NCI-H187 treated with DMSO at 0.1 percent for 48 hours (cell line): ENCODE measurements around the gene ZBTB14.

Experiments
- DNase-seq: peaks from one replicate; lab custom pipeline; 2025; lab: John Stamatoyannopoulos, UW

The ZBTB14 gene

DNA sequence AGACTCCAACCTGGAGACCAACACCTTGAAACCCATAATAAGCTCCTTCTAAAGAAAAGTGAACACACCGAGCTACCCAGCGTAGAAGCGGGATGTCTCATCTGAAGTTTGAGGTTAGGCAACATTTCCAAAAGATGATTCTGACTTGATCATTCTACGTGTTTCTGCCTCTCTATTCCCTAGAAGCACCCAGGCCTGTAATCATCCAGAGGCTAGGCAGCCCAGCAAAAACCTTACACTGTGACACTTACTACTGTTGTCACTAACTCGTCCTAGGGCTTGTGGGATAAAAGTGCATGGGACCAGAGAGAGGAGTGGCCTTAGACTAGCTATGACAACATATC lies 1.4 kb downstream of the ZBTB14 start:
- DNase-seq = no peak

DNA sequence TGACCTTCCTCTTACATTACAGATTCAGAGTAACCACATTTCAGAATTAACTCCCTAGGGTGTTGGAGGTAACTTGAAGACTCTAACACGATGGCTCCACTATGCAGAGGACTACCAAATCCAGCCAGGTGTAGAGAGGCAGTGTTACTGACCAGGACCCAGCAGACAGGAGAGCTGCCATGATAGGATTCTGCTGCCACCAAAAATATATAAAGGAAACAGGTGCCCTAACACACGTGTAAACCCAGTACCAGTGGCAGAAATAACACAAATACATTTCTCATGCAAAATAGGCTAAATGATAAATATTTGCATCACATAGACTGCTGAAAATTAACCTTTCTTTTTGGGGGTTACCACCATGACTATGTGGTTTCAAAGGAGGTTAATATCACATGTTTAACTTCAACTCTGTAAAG lies 7.0 kb downstream of the ZBTB14 start:
- DNase-seq = no peak

DNA sequence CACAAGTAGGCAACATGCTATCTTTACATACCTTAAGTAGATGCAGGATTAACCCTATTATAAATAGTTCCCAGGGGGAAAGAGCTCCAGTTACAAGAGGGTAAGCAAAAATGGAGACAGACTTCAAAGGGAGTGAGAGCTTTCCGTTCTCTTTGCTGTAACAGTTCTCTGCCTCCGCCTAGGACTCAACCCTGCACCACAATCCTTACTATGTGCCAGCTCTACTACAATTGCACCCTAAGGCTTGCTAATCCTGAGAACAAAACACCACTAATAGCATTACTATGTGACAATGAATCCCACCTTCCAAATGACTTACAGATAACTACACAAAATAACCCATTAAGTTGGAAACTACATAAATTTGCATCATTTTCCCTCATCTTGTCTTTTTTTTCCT lies 7.7 kb downstream of the ZBTB14 start:
- DNase-seq = no peak

DNA sequence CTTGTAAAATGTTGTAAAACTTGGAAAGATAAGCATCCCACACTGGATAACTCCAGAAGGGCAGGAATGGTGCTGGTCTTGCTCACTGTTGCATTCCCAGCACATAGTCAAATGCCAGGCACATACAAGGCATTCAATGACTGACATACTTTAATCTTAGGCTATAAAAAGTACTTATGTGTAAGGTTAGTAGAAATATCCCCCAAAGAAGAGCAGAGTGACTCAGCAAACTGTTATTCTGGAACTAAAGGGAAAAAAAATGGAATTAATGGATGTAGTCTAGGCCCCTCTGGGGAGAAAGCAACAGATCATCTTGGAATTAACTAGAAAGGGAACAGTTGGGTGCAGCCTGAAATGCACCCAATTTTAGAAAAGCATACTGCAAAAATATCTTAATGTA lies 9.0 kb downstream of the ZBTB14 start:
- DNase-seq = no peak

DNA sequence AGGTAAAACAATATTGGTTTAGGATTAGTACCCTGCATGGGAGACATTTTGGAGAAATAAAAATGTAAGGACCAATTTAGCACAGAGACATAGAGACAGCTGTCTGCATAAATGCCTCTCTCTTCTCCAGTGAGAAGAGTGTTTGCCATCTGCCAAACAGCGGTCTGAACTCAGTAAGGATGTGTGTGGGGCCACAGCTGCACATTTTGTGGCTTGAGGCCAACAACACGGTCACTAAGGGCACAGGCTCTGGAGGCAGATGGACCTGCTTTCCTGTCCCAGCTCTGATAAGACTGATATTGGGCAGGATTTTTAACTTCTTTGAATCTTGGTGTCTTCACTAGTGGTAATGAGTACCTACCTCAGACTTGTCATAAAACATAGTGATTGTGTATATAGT lies 10.2 kb downstream of the ZBTB14 start:
- DNase-seq = no peak

DNA sequence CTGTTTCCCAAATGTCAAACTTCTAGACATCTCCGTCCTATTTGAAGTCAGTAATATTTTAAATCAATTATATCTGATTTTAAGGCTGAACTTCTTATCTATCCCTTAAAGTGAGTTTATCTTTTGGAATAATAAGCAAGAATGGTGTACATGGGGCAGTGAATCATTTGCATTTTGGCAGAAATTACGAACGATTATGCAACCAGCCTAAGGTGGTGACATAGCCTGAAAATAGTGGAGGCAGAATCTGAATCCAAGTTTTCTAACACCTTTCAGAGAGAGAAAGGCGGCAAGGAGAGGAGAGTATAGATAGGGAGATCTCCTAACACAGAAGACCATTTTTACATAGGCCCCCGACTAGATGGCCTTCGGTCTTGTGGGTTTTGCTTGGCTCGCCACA lies 10.7 kb downstream of the ZBTB14 start:
- DNase-seq = no peak

DNA sequence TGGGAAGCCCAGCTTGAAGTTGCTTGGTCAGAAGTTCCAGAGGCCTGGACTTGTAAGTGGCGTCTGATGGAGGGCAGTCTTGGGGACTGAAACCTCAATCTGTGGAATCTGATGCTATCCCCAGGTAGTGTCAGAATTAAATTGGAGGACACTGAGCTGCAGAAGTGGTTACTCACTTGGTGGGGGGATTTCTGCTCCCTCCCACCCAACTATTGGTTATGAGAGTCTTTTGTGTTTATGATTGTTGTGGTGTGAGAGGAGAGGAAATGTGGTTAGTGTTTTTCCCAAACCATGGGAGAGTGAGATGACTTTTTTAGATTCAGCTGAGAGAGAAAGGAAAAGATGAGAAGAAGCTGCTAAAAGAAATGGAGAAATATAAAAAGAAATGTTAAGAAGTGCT lies 12.8 kb downstream of the ZBTB14 start:
- DNase-seq = no peak

DNA sequence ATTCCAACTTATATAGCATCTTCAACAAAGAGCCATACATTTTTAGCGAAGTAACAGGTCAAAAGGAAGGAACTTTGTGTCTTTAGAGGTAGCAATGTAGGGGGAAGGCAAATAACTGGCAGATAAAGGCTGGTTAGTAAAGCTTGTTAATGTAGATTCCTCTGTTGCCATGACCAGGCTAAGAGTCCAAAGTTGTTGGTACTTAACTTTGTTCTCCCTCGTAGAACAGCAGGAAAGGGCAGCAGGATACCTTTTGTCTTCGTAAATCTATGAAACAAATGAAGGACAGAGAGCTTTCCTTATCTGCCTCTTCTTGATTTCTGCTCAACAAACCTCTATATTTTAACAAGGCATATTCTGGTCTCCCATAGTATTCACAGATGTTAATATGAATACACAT lies 18.6 kb downstream of the ZBTB14 start:
- no peak for DNase-seq

DNA sequence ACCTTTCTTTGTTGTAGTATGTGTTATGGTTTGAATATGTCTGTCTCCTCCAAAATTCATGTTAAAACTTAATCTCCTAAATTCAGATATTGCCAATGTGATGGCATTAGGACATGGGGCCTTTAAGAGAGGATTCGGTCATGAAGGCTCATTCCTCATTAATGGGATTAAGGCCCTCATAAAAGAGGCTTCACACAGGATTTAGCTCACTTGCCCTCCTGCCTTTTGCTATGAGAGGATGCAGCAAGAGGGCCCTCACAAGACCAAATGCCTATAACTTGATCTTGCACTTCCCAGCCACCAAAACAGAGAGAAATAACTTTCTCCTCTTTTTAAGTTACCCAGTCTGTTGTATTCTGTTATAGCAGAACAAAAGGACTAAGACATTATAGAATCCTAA lies 19.7 kb downstream of the ZBTB14 start:
- no peak for DNase-seq

DNA sequence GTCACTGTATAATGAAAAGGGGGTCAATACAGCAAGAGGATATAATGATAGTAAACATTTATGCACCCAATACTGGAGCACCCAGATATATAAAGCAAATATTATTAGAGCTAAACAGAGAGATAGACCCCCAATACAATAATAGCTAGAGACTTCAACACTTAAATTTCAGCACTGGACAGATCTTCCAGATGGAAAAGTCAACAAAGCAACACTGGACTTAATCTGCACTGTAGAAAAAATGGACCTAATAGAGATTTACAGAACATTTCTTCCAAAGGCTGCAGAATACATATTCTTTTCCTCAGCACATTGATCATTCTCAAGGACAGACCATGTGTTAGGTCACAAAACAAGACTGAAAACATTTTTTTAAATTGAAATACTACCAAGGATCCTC lies 26.7 kb downstream of the ZBTB14 start:
- DNase-seq = no peak

DNA sequence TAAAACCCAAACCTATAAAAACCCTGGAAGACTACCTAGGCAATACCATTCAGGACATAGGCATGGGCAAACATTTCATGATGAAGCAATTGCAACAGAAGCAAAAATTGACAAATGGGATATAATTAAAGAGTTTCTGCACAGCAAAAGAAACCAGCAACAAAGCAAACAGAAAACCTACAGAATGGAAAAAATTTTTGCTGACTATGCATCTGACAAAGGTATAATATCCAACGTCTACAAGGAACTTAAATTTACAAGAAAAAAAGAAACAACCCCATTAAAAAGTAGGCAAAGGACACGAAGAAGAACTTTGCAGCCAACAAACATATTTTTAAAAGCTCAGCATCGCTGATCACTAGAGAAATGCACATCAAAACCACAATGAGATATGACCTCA lies 28.8 kb downstream of the ZBTB14 start:
- no peak for DNase-seq

DNA sequence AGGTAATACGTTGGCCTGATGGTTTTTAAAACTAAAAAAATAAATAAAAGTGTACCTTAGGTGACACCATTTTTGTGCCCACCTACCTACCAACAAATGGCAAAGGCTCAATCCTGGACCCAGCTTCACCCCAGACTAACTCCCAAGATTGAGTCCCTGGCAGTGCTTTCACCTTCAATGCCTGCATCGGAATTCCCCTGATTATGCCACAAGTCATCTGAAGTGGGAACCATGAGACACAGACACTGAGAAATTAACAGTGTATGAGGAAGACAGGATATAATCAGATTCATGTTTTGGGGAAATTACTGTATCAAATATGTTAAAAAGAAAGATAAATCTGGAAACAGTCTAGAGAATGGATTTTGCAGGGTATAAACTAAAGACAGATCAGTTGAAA lies 41.6 kb downstream of the ZBTB14 start:
- no peak for DNase-seq

DNA sequence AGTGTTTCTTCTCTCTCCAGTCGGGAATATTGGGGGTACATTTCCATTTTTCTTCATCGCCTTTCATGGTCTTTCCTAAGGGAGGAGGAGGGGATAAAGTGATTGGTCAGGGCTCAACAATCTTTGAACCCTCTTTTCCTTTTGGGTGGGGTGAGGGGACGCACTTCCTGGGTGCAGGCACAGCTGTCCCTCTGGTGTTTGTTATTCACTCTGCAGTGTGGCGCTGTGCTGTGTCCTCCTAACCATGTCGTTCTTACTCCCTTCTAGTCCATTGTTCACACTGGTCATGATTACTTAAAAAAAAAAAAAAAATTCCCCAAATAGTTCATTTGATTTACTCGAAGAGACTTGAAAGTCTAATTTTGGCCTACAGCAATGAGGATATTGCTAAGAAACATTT lies 44.4 kb downstream of the ZBTB14 start:
- DNase-seq = no peak

DNA sequence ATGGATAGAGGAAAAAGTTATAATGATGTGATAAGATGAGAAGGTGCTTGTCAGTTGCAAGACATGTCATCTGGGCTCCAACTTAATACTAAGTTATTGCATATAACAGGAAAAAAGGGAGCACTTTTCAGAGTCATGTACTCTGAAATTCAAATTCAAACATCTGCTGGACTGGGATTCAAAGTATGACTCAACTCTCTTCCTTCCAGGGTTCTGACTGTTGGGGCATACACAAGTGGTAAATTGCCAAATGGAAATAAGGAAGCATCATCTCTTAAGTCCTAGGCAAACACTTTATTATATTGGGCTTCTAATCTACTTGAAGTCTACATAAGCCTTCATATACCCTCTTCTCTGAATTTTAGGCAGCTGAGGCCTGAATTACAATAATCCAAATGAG lies 44.9 kb downstream of the ZBTB14 start:
- no peak for DNase-seq

DNA sequence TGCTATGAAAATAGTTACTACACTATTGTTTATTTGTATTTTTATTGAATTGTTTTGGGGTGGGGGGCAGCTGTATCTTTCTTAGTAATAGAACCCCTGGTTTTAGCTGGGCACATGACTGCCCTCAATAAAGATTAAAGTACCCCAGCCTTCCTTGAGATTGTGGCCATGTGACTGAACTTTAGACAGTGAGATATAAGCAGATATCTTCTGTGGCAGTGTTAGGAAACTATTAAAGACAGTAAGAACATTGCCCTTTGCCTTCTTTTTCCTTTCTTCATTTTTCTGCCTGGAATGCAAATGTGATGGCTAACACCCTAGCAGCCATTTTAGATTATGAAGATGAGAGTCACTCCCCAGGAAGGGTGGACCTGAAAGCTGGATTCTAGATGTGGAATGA lies 50.6 kb downstream of the ZBTB14 start:
- DNase-seq = no peak

DNA sequence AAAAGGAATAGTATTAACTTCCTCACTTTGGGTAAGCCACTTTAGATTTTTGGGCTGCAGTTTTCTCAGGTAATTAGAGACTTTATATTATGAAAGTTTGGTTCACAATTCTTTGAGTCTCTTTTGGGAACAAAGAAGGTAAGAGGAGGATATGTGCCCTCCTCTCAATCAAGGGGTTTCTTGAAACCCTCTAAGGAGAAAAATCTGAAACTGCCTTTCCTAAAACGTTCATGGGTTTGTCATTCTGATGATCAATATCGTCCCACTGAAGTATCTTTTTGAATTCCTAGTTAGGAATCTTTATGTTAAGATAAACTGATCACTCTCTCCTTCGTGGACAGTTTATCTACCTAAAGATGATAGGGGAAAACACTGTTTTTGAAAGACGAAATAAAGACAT lies 56.1 kb downstream of the ZBTB14 start:
- DNase-seq = no peak
